Measurements from ENCODE around the gene RSBN1.
"Not testable (repeated sequence)": the region's sequence is repeated elsewhere in the genome, so short reads cannot be mapped to it uniquely, and the experiment has no call there.

RSBN1 gene

GRCh38 chr1:113745425-113745824 lies 66.9 kb downstream of the RSBN1 start:
- DNase-seq (ENCODE audit: low read depth in 2 of 2), result no peak

GRCh38 chr1:113744114-113744513 lies 68.2 kb downstream of the RSBN1 start:
- DNase-seq (ENCODE audit: low read depth in 2 of 2), result no peak

- DNase-seq (ENCODE audit: low read depth in 2 of 2), result no peak
Observed at GRCh38 chr1:113742515-113742914, 69.8 kb downstream of the RSBN1 start.

- no peak for DNase-seq (ENCODE audit: low read depth in 2 of 2)
Observed at GRCh38 chr1:113734357-113735055, 77.8 kb downstream of the RSBN1 start.

- DNase-seq (ENCODE audit: low read depth in 2 of 2), result no peak
Observed at GRCh38 chr1:113732802-113733201, 79.5 kb downstream of the RSBN1 start.

GRCh38 chr1:113721010-113721409 lies 91.3 kb downstream of the RSBN1 start:
- DNase-seq (ENCODE audit: low read depth in 2 of 2), result no peak

GRCh38 chr1:113718621-113719020 lies 93.7 kb downstream of the RSBN1 start:
- DNase-seq (ENCODE audit: low read depth in 2 of 2), result not testable (repeated sequence)

- not testable (repeated sequence) for DNase-seq (ENCODE audit: low read depth in 2 of 2)
Observed at GRCh38 chr1:113717506-113717905, 94.8 kb downstream of the RSBN1 start.

- DNase-seq (ENCODE audit: low read depth in 2 of 2), result no peak
Observed at GRCh38 chr1:113714606-113715269, 97.5 kb downstream of the RSBN1 start.
